Vagina (tissue), 2 donors: ENCODE measurements around the gene CCNDBP1. TPM values are rescaled to one million over a fixed set of nuclear protein-coding genes. Genes with fewer than 3 reads are reported as not detected.

Experiments used
- DNase-seq, 2 donors: peaks; one replicate each; pipeline ENCODE4 v3.0.0-alpha.2; 2017; ENCODE audit errors: extremely low spot score in 2 of 2
- H3K27ac ChIP-seq: fragments of 200-600 bp; sonication (generic); one replicate; pipeline ENCODE4 v1.5.1; 2019
- H3K27me3 ChIP-seq: fragments of 200-600 bp; sonication (generic); one replicate; pipeline ENCODE4 v1.5.1; 2019
- H3K36me3 ChIP-seq, 2 donors: fragments of 200-600 bp; sonication (generic); one replicate each; pipeline ENCODE4 v1.5.1; 2017 to 2019
- H3K4me1 ChIP-seq: fragments of 200-600 bp; sonication (generic); one replicate; pipeline ENCODE4 v1.5.1; 2019
- H3K4me3 ChIP-seq, 2 donors: fragments of 200-600 bp; sonication (generic); 1 replicate in 1 of 2; 2 replicates in 1 of 2; pipeline ENCODE4 v1.5.1; 2016 to 2019
- H3K9me3 ChIP-seq: fragments of 200-600 bp; sonication (generic); one replicate; pipeline ENCODE4 v1.5.1; 2019
- CTCF ChIP-seq, 3 experiments: fragments of 450-650 bp in 2 of 3; fragments of 200-600 bp in 1 of 3; sonication (generic) in 1 of 3; IDR thresholded peaks; one replicate each; pipeline ENCODE4 v1.5.1; 2017 to 2019; ENCODE audit warnings: antibody characterized with exemption in 3 of 3, mild to moderate bottlenecking in 2 of 3, moderate library complexity in 2 of 3
- POLR2A ChIP-seq, 2 donors: fragments of 450-650 bp; IDR thresholded peaks; one replicate each; pipeline ENCODE4 v1.6.1; 2017; ENCODE audit warnings: antibody characterized with exemption in 2 of 2, mild to moderate bottlenecking in 2 of 2, moderate library complexity in 2 of 2
- POLR2AphosphoS5 ChIP-seq, 2 donors: sonication (generic); formaldehyde crosslinking; IDR thresholded peaks; one replicate each; pipeline ENCODE4 v1.9.0; 2017; ENCODE audit warnings: antibody characterized with exemption in 2 of 2, mild to moderate bottlenecking in 2 of 2, low read depth in 1 of 2; ENCODE audit not compliant: insufficient read depth in 1 of 2
- intact Hi-C: fragments of 100-400 bp; cut with DNase I; formaldehyde crosslinking; loops from one replicate; pipeline ENCODE4 v1.15.1; 2023
- total RNA-seq: library from RNA; depleted of rRNA; stranded (reverse); fragments of >200 nt; gene quantifications from one replicate; pipeline ENCODE4 v1.2.3, GENCODE V29; 2016

Gene CCNDBP1
- total RNA-seq, 1 donor from 2014 or later: 43.2 TPM

- intact Hi-C loops: no loop called here
- Histone ChIP-seq H3K4me1 (no peaks in the 10 kb centered on the region), H3K36me3 (no peaks in the 10 kb centered on the region), H3K27me3 (no peaks in the 10 kb centered on the region), H3K4me3 (no peak overlapping the region), H3K27ac (no peak overlapping the region), H3K9me3 (no peaks in the 10 kb centered on the region)
- TF ChIP-seq CTCF (IDR thresholded peaks at IDR 0.05): no peak
- TF ChIP-seq POLR2A (IDR thresholded peaks at IDR 0.05): no peak
- no peak for TF ChIP-seq POLR2AphosphoS5 (IDR thresholded peaks at IDR 0.05; ENCODE audit: insufficient read depth in 1 of 2, low read depth in 1 of 2)
- no peak for DNase-seq
These were observed 33.9 kb downstream of the CCNDBP1 start for GRCh38 chr15:43218908-43219706.

- no peak for DNase-seq
- intact Hi-C loops: no loop called here
These were observed 35.0 kb downstream of the CCNDBP1 start for GRCh38 chr15:43219929-43220928.

GRCh38 chr15:43220991-43221403 lies 35.8 kb downstream of the CCNDBP1 start, which contains the start of gene EPB42:
EPB42 (minus strand) TSS chr15:43221018; CDS start chr15:43220825, 193 bp downstream.
- TF ChIP-seq CTCF (IDR thresholded peaks at IDR 0.05): no peak
- no peak for TF ChIP-seq POLR2A (IDR thresholded peaks at IDR 0.05)
- no peak for TF ChIP-seq POLR2AphosphoS5 (IDR thresholded peaks at IDR 0.05; ENCODE audit: insufficient read depth in 1 of 2, low read depth in 1 of 2)
- DNase-seq: no peak
- intact Hi-C loops: no loop called here

More at GRCh38 chr15:43219929-43220928, 35.0 kb downstream of the CCNDBP1 start:
- TF ChIP-seq POLR2A (IDR thresholded peaks at IDR 0.05): no peak
- no peak for TF ChIP-seq CTCF (IDR thresholded peaks at IDR 0.05)
- TF ChIP-seq POLR2AphosphoS5 (IDR thresholded peaks at IDR 0.05; ENCODE audit: insufficient read depth in 1 of 2, low read depth in 1 of 2): no peak
- no peak overlapping the region for H3K27ac ChIP-seq
- H3K4me1 ChIP-seq: no peaks in the 10 kb centered on the region
- no peak overlapping the region for H3K4me3 ChIP-seq
- H3K9me3 ChIP-seq: no peaks in the 10 kb centered on the region
- H3K27me3 ChIP-seq: no peaks in the 10 kb centered on the region
- no peaks in the 10 kb centered on the region for H3K36me3 ChIP-seq

GRCh38 chr15:43221422-43221821 lies 36.2 kb downstream of the CCNDBP1 start:
- intact Hi-C loops: no loop called here
- Histone ChIP-seq H3K27ac (no peak overlapping the region), H3K4me1 (no peaks in the 10 kb centered on the region), H3K9me3 (no peaks in the 10 kb centered on the region), H3K36me3 (no peaks in the 10 kb centered on the region), H3K27me3 (no peaks in the 10 kb centered on the region), H3K4me3 (no peak overlapping the region)
- TF ChIP-seq POLR2AphosphoS5 (IDR thresholded peaks at IDR 0.05; ENCODE audit: insufficient read depth in 1 of 2, low read depth in 1 of 2): no peak
- TF ChIP-seq POLR2A (IDR thresholded peaks at IDR 0.05): no peak
- TF ChIP-seq CTCF (IDR thresholded peaks at IDR 0.05): no peak
- DNase-seq: no peak

More at GRCh38 chr15:43220991-43221403, 35.8 kb downstream of the CCNDBP1 start, which contains the start of gene EPB42:
- Histone ChIP-seq H3K27ac (no peak within 1 kb of the TSS), H3K9me3 (no peaks in the 10 kb centered on the region), H3K36me3 (no peaks in the 10 kb centered on the region), H3K4me3 (no peak within 1 kb of the TSS), H3K27me3 (no peaks in the 10 kb centered on the region), H3K4me1 (no peaks in the 10 kb centered on the region)
